SU-DHL-6 (cell line): ENCODE results near the gene TENT4A.

Experiments used
- EZH2phosphoT487 ChIP-seq: fragments of 200-600 bp; sonication (generic), shearing (Covaris generic); conservative IDR thresholded peaks from 2 replicates; pipeline ENCODE4 v1.6.1; 2018; ENCODE audit warnings: mild to moderate bottlenecking, antibody characterized with exemption, low read length, moderate library complexity, mixed read lengths
- TF ChIP-seq, protein P1 (sequence below): fragments of 200-600 bp; sonication (generic); IDR thresholded peaks from one replicate; pipeline ENCODE4 v1.5.1; 2017; ENCODE audit warnings: antibody characterized with exemption, mild to moderate bottlenecking, low read length, moderate library complexity; ENCODE audit not compliant: insufficient read depth, poor library complexity, severe bottlenecking

- TF ChIP-seq, protein P1, sequence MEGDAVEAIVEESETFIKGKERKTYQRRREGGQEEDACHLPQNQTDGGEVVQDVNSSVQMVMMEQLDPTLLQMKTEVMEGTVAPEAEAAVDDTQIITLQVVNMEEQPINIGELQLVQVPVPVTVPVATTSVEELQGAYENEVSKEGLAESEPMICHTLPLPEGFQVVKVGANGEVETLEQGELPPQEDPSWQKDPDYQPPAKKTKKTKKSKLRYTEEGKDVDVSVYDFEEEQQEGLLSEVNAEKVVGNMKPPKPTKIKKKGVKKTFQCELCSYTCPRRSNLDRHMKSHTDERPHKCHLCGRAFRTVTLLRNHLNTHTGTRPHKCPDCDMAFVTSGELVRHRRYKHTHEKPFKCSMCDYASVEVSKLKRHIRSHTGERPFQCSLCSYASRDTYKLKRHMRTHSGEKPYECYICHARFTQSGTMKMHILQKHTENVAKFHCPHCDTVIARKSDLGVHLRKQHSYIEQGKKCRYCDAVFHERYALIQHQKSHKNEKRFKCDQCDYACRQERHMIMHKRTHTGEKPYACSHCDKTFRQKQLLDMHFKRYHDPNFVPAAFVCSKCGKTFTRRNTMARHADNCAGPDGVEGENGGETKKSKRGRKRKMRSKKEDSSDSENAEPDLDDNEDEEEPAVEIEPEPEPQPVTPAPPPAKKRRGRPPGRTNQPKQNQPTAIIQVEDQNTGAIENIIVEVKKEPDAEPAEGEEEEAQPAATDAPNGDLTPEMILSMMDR = no peak
- no peak for TF ChIP-seq EZH2phosphoT487
These were observed 21.5 kb downstream of the TENT4A start for GRCh38 chr5:6734781-6735180.
